ENCODE data around the gene PKNOX1. TPM values are rescaled to one million over a fixed set of nuclear protein-coding genes. Genes with fewer than 3 reads are reported as not detected.
A peak's percentile ranks its signal among the peaks of the same experiment; 100 is the strongest.
"Not testable (repeated sequence)": the region's sequence is repeated elsewhere in the genome, so short reads cannot be mapped to it uniquely, and the experiment has no call there.

The PKNOX1 gene, protein sequence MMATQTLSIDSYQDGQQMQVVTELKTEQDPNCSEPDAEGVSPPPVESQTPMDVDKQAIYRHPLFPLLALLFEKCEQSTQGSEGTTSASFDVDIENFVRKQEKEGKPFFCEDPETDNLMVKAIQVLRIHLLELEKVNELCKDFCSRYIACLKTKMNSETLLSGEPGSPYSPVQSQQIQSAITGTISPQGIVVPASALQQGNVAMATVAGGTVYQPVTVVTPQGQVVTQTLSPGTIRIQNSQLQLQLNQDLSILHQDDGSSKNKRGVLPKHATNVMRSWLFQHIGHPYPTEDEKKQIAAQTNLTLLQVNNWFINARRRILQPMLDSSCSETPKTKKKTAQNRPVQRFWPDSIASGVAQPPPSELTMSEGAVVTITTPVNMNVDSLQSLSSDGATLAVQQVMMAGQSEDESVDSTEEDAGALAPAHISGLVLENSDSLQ
- total RNA-seq = 8.5 and 12.2 TPM in 2 replicates
- polyA plus RNA-seq = 43.8 and 67.5 TPM in 2 replicates
- polyA plus RNA-seq (2012) = 19.9 and 22.8 TPM in 2 replicates
- polyA minus RNA-seq (ENCODE audit: low replicate concordance) = 15.0 and 23.7 TPM in 2 replicates

DNA sequence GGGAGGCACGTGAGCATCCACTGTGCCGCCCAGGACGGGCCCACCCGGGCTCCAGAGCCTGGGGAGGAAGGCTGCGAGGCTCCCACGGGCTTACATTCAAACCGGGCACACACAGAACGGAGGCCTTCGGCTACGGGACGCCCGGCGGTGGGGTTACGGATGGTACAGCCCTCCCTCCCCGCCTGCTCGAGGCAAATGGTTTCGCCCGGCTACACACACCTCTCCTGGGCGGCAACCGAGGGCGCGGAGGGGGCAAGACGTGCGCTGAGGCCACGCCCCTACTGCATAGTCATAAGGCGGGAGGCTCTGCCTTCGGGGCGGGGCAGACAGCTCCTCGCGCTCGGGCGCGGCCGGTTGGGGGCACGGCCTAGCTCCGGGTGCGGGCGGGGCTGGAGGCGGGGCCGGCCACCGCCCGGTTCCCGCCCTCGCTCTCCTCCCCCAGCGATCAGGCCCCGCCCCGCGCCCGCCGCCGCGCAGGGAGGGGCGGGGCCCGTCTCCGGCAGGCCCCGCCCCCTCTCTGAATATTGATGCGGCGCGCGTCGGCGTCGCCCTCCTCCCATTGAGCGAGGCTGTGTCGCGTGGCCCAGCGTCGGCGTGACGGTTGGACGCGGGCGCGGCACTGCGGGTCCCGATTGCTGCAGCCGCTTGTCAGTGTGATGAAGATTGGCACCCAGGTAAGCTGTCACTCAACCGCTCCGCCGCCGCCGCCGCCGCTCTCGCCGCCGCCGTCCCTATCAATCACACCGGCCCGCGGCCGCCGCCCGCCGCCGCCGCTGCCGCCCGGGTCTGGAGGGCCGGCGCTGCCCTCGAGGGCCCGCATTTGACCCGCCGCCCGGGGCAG, at the start of gene PKNOX1:
Gene PKNOX1 (plus strand): TSS at position 572 of the 841 bp plus-strand sequence. CDS start 29,820 bp downstream, outside the sequence.
- peak within 1 kb of the TSS; percentile 97 for H3K4me2 ChIP-seq (ENCODE audit: extremely low read depth, insufficient read depth, low read length)
- no peaks in the 10 kb centered on the region for H3K9me3 ChIP-seq (ENCODE audit: control insufficient read depth, insufficient read depth, low read depth, low read length)
- H4K20me1 ChIP-seq (ENCODE audit: control insufficient read depth, extremely low read depth, insufficient read depth, low read length) = no peaks in the 10 kb centered on the region
- H3K4me3 ChIP-seq (replicated peaks in 1 of 4; ENCODE audit: control extremely low read depth in 1 of 4, insufficient read depth in 1 of 4, low read depth in 3 of 4, low read length in 4 of 4) = peak within 1 kb of the TSS; percentile 70 to 86 (median 80)
- H3K4me1 ChIP-seq (ENCODE audit: control insufficient read depth, extremely low read depth, insufficient read depth, low read length) = peaks cover 8% of the 10 kb centered on the region
- H3K27me3 ChIP-seq (ENCODE audit: control insufficient read depth, insufficient read depth, low read length) = no peaks in the 10 kb centered on the region
- TF ChIP-seq EZH2 (IDR thresholded peaks at IDR 0.05; ENCODE audit: low read length, missing control alignments) = no peak
- TF ChIP-seq, protein P1, sequence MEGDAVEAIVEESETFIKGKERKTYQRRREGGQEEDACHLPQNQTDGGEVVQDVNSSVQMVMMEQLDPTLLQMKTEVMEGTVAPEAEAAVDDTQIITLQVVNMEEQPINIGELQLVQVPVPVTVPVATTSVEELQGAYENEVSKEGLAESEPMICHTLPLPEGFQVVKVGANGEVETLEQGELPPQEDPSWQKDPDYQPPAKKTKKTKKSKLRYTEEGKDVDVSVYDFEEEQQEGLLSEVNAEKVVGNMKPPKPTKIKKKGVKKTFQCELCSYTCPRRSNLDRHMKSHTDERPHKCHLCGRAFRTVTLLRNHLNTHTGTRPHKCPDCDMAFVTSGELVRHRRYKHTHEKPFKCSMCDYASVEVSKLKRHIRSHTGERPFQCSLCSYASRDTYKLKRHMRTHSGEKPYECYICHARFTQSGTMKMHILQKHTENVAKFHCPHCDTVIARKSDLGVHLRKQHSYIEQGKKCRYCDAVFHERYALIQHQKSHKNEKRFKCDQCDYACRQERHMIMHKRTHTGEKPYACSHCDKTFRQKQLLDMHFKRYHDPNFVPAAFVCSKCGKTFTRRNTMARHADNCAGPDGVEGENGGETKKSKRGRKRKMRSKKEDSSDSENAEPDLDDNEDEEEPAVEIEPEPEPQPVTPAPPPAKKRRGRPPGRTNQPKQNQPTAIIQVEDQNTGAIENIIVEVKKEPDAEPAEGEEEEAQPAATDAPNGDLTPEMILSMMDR (conservative IDR thresholded peaks at IDR 0.05 in 1 of 2, IDR thresholded peaks at IDR 0.05 in 1 of 2; ENCODE audit: low read depth in 1 of 2, low read length in 2 of 2) = no peak
- peak within 1 kb of the TSS; percentile 94 for H2AFZ ChIP-seq (ENCODE audit: low read length)
- peak; percentile 97 to 98 for DNase-seq (ENCODE audit: low read depth in 2 of 2)
- H3K27ac ChIP-seq (ENCODE audit: insufficient read depth, low read length) = peak within 1 kb of the TSS; percentile 95
- peak within 1 kb of the TSS; percentile 92 for H3K9ac ChIP-seq (ENCODE audit: insufficient read depth, low read length)
- H3K36me3 ChIP-seq (ENCODE audit: control insufficient read depth, insufficient read depth, low read length) = no peaks in the 10 kb centered on the region
- H3K79me2 ChIP-seq (ENCODE audit: control insufficient read depth, insufficient read depth, low read length) = peaks cover 35% of the 10 kb centered on the region

DNA sequence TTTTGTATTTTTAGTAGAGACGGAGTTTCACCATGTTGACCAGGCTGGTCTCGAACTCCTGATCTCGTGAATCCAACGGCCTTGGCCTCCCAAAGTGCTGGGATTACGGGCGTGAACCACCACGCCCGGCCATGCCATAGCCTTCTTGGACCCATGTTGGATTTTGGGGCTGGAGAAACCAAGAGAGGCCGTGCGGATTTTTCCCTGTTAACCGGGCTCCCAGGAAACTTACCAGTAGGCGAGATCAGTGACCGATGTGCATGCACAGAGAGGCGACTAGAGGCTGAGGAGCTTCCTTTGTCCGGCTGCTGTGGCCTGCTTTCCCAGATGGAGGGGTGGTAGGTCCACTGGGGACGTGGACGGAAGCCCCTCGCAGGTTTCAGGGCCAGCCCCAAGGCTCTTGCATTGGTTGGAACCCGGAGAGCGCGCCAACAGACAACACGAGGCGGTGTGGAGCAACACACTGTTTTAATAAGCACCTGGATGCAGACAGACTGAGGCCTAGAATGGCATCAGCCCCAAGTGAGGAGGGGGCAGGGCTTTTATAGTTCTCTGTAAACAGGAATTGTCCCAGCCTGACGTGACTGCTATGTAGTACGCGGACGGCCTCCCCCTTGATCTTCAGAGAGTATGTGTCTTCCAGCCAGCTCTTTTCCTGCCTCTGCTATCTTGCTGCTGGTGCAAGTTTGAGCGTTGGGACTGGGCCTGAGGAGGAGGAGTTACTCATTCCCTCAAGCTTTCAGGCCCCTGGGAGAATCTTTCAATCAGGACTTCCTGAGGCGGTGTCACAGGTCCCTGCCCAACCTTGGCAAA, 49.0 kb upstream of the PKNOX1 start, which contains the start of gene ERVH48-1:
Gene ERVH48-1 (minus strand): TSS at position 517 of the 813 bp plus-strand sequence. CDS start 6,624 bp downstream, outside the sequence.
- no peak for DNase-seq (ENCODE audit: low read depth in 2 of 2)
- no peaks in the 10 kb centered on the region for H3K9me3 ChIP-seq (ENCODE audit: control insufficient read depth, insufficient read depth, low read depth, low read length)
- H3K4me3 ChIP-seq (replicated peaks in 1 of 4; ENCODE audit: control extremely low read depth in 1 of 4, insufficient read depth in 1 of 4, low read depth in 3 of 4, low read length in 4 of 4) = no peak within 1 kb of the TSS
- TF ChIP-seq, protein P1 (conservative IDR thresholded peaks at IDR 0.05 in 1 of 2, IDR thresholded peaks at IDR 0.05 in 1 of 2; ENCODE audit: low read depth in 1 of 2, low read length in 2 of 2) = no peak
- no peak for TF ChIP-seq EZH2 (IDR thresholded peaks at IDR 0.05; ENCODE audit: low read length, missing control alignments)
- H3K9ac ChIP-seq (ENCODE audit: insufficient read depth, low read length) = no peak within 1 kb of the TSS
- peaks cover 2% of the 10 kb centered on the region for H3K4me1 ChIP-seq (ENCODE audit: control insufficient read depth, extremely low read depth, insufficient read depth, low read length)
- no peaks in the 10 kb centered on the region for H4K20me1 ChIP-seq (ENCODE audit: control insufficient read depth, extremely low read depth, insufficient read depth, low read length)
- no peaks in the 10 kb centered on the region for H3K36me3 ChIP-seq (ENCODE audit: control insufficient read depth, insufficient read depth, low read length)
- no peak within 1 kb of the TSS for H3K27ac ChIP-seq (ENCODE audit: insufficient read depth, low read length)
- no peaks in the 10 kb centered on the region for H3K79me2 ChIP-seq (ENCODE audit: control insufficient read depth, insufficient read depth, low read length)
- no peak within 1 kb of the TSS for H3K4me2 ChIP-seq (ENCODE audit: extremely low read depth, insufficient read depth, low read length)
- H3K27me3 ChIP-seq (ENCODE audit: control insufficient read depth, insufficient read depth, low read length) = no peaks in the 10 kb centered on the region
- H2AFZ ChIP-seq (ENCODE audit: low read length) = no peak within 1 kb of the TSS

DNA sequence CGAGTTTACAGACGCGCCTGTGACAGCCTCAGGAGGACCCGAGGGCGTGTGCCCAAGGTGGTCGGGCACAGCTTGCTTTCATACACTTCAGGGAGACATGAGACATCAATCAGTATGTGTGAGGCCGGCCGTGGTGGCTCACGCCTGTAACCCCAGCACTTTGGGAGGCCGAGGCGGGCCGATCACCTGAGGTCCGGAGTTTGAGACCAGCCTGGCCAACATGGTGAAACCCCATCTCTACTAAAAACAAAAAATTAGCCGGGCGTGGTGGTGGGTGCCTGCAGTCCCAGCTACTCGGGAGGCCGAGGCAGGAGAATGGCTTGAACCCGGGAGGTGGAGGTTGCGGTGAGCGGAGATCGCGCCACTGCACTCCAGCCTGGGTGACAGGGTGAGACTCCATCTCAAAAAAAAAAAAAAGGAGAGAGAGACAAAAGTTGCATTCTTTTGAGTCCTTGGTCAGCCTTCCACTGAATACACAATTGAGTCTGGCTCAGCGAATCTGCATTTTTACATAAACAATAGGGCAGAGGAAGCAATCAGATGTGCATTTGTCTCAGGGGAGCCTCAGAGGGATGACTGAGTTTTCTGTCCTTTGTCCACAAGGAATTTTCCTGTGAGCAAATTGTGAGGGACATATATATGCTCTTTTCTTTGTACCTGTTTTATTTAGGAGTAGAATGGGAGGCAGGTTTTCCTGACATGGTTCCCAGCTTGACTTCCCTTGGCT, 46.7 kb upstream of the PKNOX1 start:
- not testable (repeated sequence) for H3K4me1 ChIP-seq (ENCODE audit: control insufficient read depth, extremely low read depth, insufficient read depth, low read length)

More for the DNA sequence above, 46.7 kb upstream of the PKNOX1 start:
- not testable (repeated sequence) for DNase-seq (ENCODE audit: low read depth in 2 of 2); H3K27ac ChIP-seq (ENCODE audit: insufficient read depth, low read length); H3K4me3 ChIP-seq (replicated peaks in 1 of 4; ENCODE audit: control extremely low read depth in 1 of 4, insufficient read depth in 1 of 4, low read depth in 3 of 4, low read length in 4 of 4); H4K20me1 ChIP-seq (ENCODE audit: control insufficient read depth, extremely low read depth, insufficient read depth, low read length); H3K36me3 ChIP-seq (ENCODE audit: control insufficient read depth, insufficient read depth, low read length); H3K4me2 ChIP-seq (ENCODE audit: extremely low read depth, insufficient read depth, low read length); H3K27me3 ChIP-seq (ENCODE audit: control insufficient read depth, insufficient read depth, low read length); H3K9ac ChIP-seq (ENCODE audit: insufficient read depth, low read length); H3K9me3 ChIP-seq (ENCODE audit: control insufficient read depth, insufficient read depth, low read depth, low read length); H2AFZ ChIP-seq (ENCODE audit: low read length); H3K79me2 ChIP-seq (ENCODE audit: control insufficient read depth, insufficient read depth, low read length)
